NCI-H2171 (cell line): ENCODE results near the gene OSBPL6.
A peak's percentile ranks its signal among the peaks of the same experiment; 100 is the strongest.

ENCODE experiments used
- DNase-seq: peaks from one replicate; lab custom pipeline; 2025; lab: John Stamatoyannopoulos, UW

Gene OSBPL6

DNA sequence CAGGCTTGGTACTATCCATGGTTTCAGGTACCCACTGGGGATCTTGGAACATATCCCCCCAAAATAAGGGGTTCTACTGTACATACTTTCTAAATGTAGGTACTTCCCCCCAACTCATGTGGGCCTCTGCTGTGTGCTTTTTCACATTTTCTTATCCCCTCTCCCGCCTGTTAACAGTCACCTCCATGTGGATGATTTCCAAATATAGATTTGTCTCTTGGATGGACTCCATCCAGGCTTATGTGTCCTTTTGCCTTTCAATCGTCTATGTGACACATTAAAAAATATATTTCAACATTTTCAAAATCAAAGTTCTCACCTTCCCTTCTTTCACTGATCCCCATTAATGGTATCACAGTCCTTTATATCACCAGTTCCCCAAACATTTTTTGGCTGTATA, 44.4 kb downstream of the OSBPL6 start:
- no peak for DNase-seq

DNA sequence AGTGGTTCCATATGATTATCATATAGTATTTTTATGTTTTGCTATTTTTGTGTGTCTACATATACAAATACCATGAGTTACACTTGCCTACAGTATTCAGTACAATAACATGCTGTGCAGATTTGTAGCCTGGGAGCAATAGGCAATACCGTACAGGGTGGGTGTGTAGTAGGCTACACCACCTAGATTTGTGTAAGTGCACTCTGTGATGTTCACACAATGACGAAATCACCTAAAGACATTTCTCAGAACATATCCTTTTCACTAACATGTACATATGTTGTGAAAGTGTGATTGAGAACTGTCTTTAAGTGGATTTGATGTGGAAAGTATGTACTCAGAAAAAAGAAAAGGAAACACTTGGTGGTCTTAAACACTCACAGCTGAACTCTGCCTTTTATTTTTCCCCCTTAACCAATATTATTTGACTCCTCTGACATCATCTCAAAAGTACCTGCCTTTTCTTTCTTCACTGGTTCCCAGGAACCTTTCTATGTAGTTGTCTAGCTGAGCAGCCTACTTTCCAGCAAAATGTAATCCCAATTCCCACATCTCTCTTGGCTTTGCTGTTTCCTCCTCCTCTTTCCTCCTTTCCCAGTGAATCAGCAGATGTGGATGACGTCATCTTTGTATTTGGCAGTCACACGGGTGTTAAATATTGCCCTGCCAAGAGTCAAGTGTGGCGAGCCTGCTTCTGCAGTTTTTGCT, 47.7 kb downstream of the OSBPL6 start:
- DNase-seq, result peak; percentile 78

DNA sequence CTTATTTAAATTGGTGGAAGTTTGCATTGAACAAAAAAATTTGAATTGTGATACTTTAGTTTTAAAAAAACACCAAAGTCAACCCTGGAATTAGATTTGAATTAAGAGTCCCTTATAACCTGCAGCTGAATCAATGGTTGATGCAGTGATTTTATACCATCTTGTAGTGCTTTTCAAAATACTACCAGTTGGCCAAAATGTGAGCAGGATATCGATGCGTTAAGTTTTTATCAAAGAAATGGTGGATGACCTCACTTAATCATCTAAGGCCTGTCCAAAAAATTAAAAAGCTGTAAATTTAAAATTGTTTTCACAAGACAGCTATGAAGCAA, 48.2 kb downstream of the OSBPL6 start:
- no peak for DNase-seq

DNA sequence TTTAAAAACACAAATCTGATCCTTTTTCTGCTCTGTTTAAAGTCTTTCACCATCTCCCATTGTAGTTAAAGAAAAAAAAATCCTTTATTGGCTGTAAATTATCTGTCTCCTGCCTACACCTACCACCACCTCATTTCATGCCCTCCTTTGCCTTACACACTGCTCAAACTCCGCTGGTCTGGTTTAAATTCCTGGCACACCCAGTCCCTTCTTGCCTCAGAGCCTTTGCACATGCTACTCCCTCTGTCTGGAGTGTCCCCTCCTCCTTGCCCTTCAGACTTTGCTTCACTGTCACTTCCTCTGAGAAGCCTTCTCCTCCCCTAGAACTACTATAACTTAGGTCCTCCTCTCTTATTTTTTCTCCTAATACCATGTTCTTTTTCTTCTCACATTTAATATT, 49.6 kb downstream of the OSBPL6 start:
- no peak for DNase-seq

DNA sequence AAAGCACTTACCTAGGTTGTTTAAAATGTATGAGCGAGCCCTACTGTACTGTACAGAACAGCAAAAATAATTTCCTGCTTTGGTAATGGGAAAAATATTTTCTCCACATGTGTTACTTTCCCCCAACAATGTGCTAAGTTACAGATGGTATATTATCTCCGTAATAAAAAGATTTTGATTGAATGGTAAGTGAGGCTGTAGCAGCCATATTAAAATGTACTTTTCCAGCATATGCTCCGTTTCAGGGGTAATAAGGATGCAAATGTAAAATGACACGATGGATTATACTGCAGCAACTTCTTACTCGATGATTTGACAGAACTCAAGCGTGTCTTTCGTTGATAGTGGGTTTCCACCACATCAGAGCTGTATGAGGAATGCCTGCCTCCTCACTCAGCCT, 50.5 kb downstream of the OSBPL6 start:
- no peak for DNase-seq

DNA sequence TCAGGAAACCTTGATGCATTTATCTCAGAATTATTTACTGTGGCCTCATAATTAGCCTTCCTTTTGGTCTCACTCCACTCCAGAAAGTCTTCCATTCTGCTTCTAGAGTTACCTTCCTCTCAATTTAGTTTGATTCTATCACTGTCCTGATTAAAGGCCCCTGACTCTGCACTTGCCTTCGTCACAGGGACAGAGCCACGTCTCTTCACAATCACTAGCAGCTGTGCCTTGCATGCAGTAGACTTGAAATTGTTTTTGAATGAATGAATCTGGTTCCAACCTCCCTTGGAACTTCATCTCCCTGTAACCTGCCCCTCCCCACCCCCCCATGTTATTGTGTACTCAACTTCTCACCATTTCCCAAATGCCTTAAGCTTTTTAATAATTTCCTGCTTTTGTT, 52.4 kb downstream of the OSBPL6 start:
- no peak for DNase-seq

DNA sequence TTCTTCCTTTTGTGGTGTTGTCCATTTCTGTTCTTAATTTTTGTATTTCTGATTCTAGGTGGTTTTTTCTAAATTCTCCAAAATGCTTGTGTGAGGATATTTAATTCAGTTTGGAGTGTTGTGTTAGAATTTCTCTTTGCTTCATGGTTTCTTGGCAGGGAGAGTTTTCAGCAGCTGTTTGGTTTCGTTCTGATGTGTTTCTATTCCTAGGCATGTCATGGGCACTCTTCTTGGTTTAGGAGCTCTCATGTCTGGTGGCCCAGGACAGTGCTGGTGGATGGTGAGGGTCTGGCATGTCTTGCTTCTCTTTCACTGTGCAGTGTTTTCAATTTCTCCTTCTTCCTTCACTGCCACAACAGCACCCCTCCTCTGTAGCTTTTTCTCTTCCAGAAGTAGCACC, 52.9 kb downstream of the OSBPL6 start:
- no peak for DNase-seq

DNA sequence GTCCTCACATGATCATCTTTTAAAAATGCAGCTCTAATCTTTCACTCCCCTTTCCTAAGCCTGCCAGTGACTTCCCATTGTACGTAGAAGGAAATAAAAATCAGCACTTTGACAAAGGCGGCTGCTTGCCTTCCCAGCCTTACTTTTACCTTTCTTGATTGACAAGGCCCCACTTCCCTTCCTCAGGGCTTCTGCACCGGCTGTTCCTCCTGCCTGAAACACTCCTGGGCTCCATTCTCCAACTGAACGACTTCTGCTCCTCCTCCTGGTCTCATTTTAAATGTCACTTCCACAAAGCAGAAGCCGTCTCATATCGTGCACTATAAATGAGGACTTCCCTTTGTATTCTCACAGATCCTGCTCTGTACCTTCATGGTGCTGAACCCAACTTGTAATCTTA, 56.1 kb downstream of the OSBPL6 start:
- no peak for DNase-seq

DNA sequence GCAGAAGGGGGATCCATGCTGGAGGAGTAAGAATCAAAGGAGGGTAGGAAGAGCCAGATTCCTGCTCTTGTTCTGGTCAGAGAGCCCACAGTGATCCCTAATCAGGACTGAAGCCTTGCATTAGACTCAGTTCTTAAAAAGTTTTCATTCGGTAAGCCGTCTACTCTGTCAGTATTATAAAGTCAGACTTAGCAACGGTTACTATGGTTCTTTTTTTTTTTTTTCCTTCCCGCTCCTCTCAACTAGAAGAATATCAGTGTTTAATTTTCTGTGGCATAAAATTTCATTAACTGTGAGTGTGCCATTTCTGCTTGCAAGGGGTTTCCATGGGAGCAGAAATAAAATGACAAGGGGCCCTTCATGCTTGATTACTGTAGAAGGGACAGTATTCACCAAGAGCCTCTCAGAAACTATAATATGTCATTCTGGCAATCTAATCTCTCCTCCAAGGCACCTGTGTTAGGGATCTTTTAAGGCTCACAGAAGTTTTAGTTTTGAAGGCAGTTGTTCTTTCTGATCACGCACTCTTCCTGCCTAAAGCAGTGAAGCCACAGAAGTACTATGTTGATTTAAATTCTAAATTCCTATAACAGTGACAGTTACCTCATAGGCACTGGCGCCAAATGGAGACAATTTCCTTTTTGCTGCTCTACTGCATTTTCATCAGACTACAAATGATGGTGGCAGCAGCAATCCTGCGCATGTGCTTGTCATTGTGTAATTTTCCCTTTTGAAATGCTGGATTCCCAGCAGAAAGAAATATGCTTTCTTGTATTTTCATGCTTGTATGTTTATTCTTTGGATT, 57.0 kb downstream of the OSBPL6 start:
- DNase-seq, result no peak

DNA sequence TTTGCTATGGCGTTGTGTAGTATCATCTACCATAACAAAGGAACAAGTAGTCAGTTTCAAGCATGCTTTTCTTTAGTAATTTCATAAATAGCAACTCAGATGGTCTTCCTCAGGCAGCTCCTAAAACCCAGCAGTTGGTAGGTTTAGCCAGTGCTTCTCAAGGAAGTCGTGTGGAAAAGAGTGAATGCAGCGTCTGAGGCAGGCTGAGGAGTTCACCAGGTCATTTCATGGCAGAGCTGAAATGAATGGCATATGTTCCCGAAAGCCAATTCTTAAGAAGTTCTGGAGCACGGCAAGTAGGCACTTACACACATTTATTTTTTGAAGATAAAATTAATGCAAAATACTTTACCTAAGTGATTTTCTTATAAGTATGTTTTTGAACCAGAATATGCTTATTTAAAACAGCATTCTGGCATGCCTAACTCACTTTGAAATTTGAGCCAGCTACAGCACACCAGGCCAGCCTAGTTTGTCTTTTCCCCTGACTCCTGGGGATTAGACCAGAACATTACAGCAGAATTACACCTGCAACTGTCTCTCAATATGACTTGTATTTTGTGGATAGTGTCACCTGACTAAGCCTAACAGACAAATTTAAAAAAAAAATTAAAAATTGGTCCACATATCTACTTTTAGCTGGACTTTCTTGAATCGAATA, 62.2 kb downstream of the OSBPL6 start:
- DNase-seq, result peak; percentile 46

DNA sequence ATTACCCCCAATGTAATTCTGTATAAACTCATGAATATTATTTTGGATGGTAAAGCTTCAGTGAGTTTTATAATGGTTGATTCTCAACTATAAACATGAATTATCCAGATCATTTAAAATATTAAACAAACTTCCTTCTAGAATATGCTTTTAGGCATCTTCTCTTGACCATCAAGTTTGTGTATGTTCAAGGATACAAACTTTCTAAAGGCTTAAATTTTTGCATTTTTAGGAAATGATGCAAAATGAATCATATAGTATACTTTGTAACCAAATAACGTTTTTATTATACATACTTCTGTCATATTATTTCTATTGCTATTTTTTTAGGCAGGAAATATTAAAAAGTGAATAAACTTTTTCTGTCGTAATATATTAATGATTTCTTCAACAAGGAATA, 62.8 kb downstream of the OSBPL6 start:
- DNase-seq, result no peak

DNA sequence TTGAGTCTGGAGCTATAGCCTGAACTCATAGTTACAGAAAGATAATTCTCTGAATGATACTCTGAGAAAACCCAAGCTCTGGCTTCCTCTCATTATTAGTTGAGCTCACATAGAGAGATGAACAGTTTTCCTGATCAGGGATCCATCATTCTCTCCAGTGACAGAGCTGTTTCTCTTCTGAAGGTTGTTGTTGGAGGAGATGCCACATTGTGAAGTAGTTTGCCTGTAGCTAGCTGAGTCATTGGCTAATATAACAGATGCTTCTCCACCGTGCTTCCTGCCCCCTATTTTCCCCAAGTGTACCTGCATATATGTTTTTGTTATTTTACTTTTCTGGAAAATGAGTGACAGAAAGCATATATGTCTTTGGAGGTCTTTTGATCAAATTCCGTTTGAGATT, 64.6 kb downstream of the OSBPL6 start:
- no peak for DNase-seq

DNA sequence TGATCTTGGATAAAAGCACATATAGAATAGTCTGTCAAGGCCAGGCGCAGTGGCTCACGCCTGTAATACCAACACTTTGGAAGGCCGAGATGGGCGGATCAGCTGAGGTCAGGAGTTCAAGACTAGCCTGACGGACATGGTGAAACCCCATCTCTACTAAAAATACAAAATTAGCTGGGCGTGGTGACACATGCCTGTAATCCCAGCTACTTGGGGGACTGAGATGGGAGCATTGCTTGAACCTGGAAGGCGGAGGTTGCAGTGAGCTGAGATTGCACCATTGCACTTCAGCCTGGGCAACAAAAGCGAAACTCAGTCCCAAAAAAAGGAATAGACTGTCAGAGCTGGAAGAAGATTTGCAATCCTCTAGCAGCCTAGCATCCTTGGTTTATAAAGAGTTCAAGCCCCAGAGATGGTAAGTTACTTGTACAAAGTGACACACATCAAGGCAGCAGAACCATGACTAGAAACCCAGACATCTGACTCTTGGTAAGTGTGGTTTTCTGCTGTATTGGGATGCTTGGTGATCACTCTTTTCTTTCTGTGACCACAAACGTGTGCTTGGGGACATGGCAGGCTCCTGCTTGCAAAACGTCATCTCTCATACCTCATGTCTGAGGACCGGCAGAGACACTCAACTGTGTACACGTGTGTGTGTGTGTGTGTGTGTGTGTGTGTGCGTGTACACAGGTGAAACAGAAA, 69.0 kb downstream of the OSBPL6 start:
- no peak for DNase-seq

DNA sequence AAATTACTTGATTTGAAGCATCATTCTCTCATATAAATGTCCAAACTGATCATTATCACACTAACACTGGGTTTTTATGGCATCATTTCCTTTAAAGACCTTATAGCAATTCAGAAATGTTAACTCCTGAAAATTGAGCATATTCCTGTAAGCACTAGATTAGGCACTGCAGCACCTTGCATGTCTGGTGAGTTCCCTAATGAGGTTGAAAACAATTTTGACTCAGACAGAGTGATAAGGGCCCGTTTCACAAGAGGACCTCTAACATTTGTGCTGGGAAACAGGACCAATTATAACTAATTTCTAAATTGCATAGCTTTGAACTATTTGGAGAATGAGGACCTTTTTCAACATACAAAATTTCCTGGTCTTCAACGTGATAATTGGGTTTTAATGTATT, 69.9 kb downstream of the OSBPL6 start:
- DNase-seq, result no peak

DNA sequence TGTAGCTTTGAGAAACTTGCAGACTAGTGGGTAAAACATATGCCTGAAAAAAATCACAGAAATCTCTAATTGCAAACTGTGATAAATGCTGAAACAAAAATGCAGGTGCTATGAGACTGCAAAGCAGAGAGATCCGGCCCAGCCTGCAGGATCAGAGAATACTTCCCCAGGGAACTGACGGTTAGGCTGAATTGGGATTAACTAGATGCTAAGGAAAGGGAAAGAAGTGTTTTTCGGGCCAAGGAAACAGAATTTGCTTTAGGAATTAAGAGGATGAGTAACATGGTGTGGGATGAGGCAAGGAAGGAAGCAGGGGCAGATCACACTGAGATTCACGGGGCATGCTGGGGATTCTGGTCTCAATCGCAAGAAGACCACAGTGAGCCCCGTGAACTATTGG, 71.5 kb downstream of the OSBPL6 start:
- no peak for DNase-seq

DNA sequence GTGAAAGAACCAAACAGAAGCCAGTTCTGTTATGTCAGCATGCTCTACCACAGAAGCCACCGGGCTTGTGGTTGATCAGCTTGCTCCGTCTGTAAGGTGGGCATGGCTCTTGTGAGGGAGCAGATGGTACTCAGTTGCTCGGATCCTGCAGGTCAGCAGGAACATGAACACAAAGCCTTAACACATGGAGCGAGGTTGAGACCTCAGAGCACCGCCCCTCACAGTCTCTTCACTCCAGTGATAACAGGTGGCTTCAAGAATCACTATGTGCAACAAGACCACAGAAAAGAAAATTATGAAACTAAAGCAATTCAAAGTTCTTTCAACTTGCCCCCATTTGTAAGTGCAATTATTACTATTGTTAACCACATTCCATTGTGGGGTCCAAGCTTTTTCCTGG, 72.1 kb downstream of the OSBPL6 start:
- DNase-seq, result no peak

DNA sequence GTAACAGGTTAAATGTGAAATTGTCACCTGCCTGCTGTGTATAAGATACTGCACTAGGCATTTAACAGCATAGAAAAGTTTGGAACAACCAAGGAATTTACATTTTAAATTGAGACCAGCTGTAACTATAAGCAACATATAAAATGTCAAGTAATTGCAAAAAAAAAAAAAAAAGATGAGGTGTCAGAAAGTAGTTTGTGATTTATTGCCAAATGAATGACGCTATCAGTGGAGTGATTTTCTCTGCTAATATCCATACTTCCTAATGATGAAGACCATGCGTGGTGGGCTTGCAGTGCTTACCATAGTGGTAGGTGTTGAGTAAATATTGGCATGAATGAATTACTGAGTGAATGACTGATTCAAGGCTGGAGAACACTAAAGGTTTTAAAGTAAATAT, 73.3 kb downstream of the OSBPL6 start:
- no peak for DNase-seq

DNA sequence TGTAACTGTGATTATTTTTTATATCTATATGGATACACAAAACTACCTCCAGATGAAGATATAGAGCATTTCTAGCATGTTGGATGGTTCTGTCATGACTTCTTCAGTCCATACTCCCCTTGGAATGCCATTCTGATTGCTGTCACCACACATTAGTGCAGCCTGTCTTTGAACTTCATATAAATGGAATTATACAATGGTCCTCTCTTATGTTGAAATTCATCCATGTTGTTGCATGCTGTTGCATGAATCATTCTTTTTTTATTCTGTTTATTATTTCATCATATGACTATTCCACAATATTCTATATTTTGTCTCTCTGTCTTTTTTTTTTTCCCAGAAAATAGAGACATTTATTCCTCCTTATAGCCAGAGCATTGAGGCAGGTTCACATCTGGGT, 74.1 kb downstream of the OSBPL6 start:
- no peak for DNase-seq

DNA sequence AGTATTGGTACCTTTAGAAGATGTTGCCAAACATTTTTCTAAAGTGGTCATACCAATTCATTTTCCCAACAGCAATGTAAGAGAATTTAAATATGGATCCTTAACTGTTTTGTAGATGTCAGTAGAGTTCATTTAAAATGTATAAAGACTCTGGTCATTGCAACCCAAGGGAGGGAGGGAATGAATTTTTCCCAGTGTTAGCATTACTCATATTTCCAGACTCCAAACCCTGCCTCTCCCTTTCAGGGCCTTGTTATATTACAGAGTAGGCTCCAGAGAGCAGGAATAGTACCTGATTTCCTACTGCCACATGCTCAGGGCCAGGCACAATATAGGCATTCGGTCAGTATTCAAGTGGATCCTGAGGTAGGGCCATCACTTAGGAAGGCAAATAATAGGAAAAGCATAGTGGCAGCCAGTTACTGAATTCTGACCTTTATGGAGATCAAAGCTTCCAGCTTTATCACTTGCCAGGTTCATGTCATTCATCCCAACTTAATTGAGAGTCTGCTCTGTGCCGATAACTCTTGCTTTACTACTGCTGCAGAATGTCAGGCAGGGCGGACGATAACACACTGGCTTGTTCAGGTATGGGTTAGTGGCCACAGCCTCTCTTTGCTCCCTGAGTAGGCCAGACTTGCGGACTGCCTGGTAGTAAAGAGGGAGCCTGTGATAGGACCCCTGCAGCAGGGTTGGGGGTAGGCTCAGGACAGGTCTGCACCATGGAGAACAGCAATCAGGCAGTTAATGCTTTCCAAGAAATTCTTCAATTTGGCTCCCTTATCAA, 75.3 kb downstream of the OSBPL6 start:
- DNase-seq, result no peak

DNA sequence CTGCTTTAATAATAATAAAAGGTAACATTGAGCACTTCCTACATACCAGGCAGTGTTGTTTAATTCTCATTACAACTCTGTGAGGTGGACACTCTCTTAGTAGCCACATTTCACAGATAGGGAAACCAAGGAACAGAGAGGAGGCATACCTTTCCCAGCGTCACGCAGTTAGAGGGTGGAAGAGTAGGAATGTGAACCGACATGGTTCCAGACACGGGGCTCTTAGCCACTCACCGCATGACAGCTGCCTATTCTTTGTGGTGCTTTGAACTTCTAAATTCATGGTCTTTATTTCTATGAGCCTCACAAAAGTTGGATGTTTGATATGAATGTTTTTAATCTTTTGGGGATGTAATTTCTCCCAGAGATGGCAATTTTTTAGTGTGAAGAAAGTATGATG, 76.0 kb downstream of the OSBPL6 start:
- DNase-seq, result no peak

DNA sequence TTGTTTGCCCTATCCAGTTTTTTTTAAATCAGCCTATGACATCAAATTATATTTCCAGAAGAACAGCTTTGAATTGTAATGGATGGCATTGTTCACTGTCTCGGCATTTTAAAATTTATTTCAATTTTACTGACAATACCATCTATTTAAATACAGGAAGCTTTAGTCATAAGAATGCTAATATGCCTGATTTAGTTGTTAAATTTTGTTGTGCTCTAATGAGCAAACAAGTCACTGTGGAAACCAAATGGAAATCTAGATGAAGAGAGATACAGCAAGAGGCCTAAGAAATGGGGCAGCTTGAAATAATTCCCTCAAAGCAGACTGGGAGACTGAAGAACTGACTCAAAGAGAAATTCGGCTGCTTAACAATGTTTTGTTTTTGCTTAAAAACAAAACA, 76.8 kb downstream of the OSBPL6 start:
- no peak for DNase-seq
